Fibroblast of villous mesenchyme (primary cell): ENCODE results near the gene MEF2A. TPM values are rescaled to one million over a fixed set of nuclear protein-coding genes. Genes with fewer than 3 reads are reported as not detected.

Source experiments
- DNase-seq: peaks from one replicate; pipeline ENCODE4 v3.0.0-alpha.2; 2010; ENCODE audit warnings: low read depth
- H3K4me3 ChIP-seq: 2 replicates; pipeline ENCODE4 v1.5.1; 2011; ENCODE audit warnings: low read depth, mild to moderate bottlenecking, low read length
- total RNA-seq: library from RNA; depleted of rRNA; stranded (reverse); fragments of >200 nt; gene quantifications from 2 replicates; pipeline ENCODE4 v1.2.3, GENCODE V29; 2012
- TF ChIP-seq, protein P1 (sequence below): IDR thresholded peaks from 2 replicates; pipeline ENCODE4 v1.5.1; 2012; ENCODE audit warnings: low read depth, mild to moderate bottlenecking, low read length; ENCODE audit not compliant: insufficient read depth

MEF2A gene
- total RNA-seq, 1 donor: 28.1 TPM

DNA sequence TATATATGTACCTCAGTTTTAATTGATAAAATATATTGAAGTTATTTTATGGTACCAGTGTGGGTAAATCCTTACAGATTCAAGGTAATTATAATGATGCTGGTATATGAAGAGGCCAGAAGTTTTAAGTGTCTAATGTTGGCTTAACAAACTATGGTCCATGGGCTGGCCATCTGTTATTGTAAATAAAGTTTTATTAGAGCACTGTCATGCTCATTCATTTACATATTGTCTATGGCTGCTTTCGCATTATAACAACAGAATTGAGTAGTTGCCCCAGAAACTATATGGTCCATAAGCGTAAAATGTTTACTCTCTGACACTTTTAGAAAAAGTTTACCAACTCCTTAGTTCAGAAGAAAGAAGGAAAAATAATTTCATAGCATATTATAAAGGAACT, 67.9 kb downstream of the MEF2A start:
- no peak for DNase-seq
- TF ChIP-seq, protein P1, sequence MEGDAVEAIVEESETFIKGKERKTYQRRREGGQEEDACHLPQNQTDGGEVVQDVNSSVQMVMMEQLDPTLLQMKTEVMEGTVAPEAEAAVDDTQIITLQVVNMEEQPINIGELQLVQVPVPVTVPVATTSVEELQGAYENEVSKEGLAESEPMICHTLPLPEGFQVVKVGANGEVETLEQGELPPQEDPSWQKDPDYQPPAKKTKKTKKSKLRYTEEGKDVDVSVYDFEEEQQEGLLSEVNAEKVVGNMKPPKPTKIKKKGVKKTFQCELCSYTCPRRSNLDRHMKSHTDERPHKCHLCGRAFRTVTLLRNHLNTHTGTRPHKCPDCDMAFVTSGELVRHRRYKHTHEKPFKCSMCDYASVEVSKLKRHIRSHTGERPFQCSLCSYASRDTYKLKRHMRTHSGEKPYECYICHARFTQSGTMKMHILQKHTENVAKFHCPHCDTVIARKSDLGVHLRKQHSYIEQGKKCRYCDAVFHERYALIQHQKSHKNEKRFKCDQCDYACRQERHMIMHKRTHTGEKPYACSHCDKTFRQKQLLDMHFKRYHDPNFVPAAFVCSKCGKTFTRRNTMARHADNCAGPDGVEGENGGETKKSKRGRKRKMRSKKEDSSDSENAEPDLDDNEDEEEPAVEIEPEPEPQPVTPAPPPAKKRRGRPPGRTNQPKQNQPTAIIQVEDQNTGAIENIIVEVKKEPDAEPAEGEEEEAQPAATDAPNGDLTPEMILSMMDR: no peak
- H3K4me3 ChIP-seq: no peak overlapping the region

DNA sequence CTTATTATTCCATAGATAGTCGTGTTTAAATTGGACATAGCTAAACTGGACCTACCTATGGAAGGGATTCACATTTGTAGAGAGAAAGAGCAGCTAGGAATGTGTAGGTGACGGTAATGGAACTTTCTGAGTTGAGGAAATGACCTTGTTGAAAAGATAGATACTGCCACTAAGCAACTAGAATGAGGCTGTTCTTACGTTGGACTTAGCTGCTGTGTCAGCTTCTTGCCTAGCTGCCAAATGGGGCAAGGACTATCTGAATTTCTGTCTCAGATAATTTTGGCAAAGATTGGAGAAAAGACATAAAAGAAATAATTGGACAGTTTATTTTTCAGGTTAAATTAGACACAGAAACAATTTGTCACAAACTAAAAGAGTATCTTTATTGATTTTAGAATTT, 68.8 kb downstream of the MEF2A start:
- no peak for DNase-seq
- no peak overlapping the region for H3K4me3 ChIP-seq
- TF ChIP-seq, protein P1: no peak

DNA sequence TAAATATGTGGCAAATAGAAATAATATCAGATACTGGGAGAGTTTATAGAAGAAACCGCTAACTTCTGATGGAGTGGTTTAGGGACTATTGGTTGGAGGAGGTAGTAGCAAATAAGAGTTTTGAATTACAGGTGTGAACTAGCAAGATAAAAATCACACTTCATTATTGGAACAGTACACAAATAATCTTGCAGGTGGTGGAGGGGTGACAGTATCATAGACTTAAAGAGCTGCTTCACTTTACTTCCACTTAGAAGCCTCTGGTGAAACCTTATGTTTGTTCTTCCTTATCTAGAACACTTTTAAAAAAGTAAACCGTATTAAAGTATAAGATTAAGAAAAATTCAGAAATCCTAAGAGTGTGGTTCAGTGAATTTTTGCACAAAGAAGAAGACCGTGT, 69.4 kb downstream of the MEF2A start:
- no peak for DNase-seq
- H3K4me3 ChIP-seq: no peak overlapping the region
- TF ChIP-seq, protein P1: no peak

DNA sequence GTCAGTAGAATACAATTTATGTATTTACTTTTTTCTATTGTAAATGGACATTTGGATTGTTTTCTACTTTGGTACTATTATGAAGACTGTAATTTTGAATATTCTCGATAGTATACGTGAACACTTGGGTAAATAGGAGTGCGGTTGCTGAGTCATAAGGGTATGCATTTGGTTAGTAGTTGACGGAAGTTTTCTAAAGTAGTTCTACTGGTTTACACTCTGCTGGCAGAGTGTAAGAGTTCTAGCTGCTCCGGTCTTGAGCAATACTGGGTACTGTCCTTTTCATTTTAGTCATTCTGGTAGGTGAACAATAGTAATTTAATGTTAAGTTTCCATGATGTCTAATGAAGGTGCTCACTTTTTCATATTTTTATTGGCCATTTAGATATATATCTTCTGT, 70.0 kb downstream of the MEF2A start:
- TF ChIP-seq, protein P1: no peak
- DNase-seq: no peak
- no peak overlapping the region for H3K4me3 ChIP-seq

DNA sequence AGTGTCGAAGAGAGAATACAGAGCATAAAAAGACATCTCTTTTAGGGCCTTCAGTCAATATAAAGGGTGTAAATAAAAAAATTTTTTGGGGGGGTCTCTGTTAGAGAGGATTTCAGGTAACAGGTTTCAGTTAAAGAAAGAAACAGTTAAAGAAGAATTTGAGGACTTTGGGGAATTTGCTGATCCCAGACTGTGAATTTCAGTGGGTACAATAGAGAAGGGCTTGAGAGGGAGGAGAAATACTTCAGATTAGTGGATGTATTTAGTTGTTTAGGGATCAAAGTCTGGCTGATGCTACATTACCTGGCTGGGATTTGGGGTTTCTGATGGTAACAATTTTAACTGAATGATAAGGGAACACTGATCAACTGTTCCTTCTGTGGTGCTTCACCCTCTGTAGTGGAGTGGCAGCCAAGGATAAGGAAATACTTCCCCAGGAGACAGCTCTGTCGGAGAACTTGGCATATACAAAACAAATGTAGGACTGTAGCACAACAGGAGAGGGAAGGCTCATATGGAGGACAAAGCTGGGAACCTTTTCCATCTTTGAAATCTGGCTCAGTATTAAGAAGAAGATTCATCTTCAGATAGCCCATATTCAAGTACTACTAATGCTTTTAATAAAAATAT, 79.2 kb downstream of the MEF2A start:
- H3K4me3 ChIP-seq: no peak overlapping the region
- no peak for DNase-seq
- TF ChIP-seq, protein P1: no peak

DNA sequence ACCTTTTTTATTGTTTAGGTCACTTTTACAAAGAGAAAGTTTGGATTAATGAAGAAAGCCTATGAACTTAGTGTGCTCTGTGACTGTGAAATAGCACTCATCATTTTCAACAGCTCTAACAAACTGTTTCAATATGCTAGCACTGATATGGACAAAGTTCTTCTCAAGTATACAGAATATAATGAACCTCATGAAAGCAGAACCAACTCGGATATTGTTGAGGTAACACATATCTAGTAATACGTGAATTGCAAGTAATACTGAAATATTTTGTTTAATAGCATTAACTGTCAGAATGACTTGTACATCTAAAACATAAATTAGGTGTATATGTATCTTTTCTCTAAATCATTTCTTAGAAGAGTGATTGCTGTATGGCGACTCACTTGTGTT, 79.8 kb downstream of the MEF2A start:
- TF ChIP-seq, protein P1: no peak
- no peak for DNase-seq
- no peak overlapping the region for H3K4me3 ChIP-seq

DNA sequence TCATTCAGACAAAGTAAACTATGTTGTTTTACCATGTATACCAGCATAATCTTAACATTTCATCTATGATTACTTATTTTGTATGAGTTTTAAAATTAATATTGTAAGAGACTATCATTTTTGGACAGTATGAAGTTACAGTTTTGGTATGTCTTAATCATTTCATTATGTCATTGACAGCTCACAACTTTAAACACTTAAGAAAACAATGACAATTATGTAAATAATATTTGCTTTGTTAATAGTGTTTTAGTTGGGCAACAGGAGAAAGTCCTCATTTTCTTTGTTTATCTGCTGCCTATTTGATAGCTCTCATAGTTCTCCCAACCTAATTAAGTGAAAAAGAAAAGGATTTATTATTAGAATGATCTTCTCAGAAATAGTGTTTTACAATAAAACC, 80.2 kb downstream of the MEF2A start:
- H3K4me3 ChIP-seq: no peak overlapping the region
- TF ChIP-seq, protein P1: no peak
- no peak for DNase-seq
